CD4-positive, alpha-beta T cell treated with Interleukin-15 for 1 hour (primary cell): ENCODE data around the gene THADA.

Source experiments
- DNase-seq: peaks from one replicate; pipeline ENCODE4 v3.0.0-alpha.2; 2020

THADA gene

GRCh38 chr2:43435746-43436145, 160.1 kb downstream of the THADA start:
- DNase-seq = no peak

GRCh38 chr2:43430489-43430888, 165.3 kb downstream of the THADA start:
- DNase-seq = no peak

- no peak for DNase-seq
These were observed 166.5 kb downstream of the THADA start for GRCh38 chr2:43429369-43429768.

- DNase-seq = no peak
These were observed 168.8 kb downstream of the THADA start for GRCh38 chr2:43427032-43427424.

- peak; percentile 63 for DNase-seq
These were observed 169.4 kb downstream of the THADA start for GRCh38 chr2:43426305-43427031.

- DNase-seq = no peak
These were observed 170.2 kb downstream of the THADA start for GRCh38 chr2:43425659-43426058.

GRCh38 chr2:43424262-43425207, 171.3 kb downstream of the THADA start:
- DNase-seq = no peak

GRCh38 chr2:43423941-43424261, 171.9 kb downstream of the THADA start:
- DNase-seq = no peak

GRCh38 chr2:43421194-43421593, 174.6 kb downstream of the THADA start:
- DNase-seq = no peak

GRCh38 chr2:43420389-43420801, 175.4 kb downstream of the THADA start:
- DNase-seq = no peak

GRCh38 chr2:43419876-43420275, 176.0 kb downstream of the THADA start:
- DNase-seq = no peak

GRCh38 chr2:43419243-43419642, 176.6 kb downstream of the THADA start:
- DNase-seq = no peak

GRCh38 chr2:43418680-43419079, 177.2 kb downstream of the THADA start:
- no peak for DNase-seq

- no peak for DNase-seq
These were observed 178.5 kb downstream of the THADA start for GRCh38 chr2:43417300-43417699.

GRCh38 chr2:43415592-43415991, 180.2 kb downstream of the THADA start:
- DNase-seq = no peak

- no peak for DNase-seq
These were observed 181.2 kb downstream of the THADA start for GRCh38 chr2:43414586-43415135.

GRCh38 chr2:43414033-43414432, 181.8 kb downstream of the THADA start:
- DNase-seq = no peak

- DNase-seq = no peak
These were observed 183.6 kb downstream of the THADA start for GRCh38 chr2:43412114-43412753.

- DNase-seq = no peak
These were observed 185.7 kb downstream of the THADA start for GRCh38 chr2:43410055-43410604.

- DNase-seq = no peak
These were observed 187.3 kb downstream of the THADA start for GRCh38 chr2:43408407-43409160.

GRCh38 chr2:43407935-43408334, 187.9 kb downstream of the THADA start:
- DNase-seq = no peak

- no peak for DNase-seq
These were observed 189.1 kb downstream of the THADA start for GRCh38 chr2:43406651-43407279.
